Thoracic aorta (tissue), 2 donors: ENCODE measurements around the gene NPBWR2. TPM values are rescaled to one million over a fixed set of nuclear protein-coding genes. Genes with fewer than 3 reads are reported as not detected.

Experiments used
- ATAC-seq: fragments of 150-250 bp; one replicate; pipeline ENCODE4 v1.8.0; 2017; ENCODE audit warnings: low read depth; ENCODE audit not compliant: insufficient number of reproducible peaks, low FRiP score
- DNase-seq: peaks from one replicate; pipeline ENCODE4 v3.0.0-alpha.2; 2020; ENCODE audit warnings: low spot score
- H3K27ac ChIP-seq, 2 donors: fragments of 200-600 bp; sonication (generic); 1 replicate in 1 of 2; 2 replicates in 1 of 2; pipeline ENCODE4 v1.5.1; 2016; ENCODE audit warnings: mild to moderate bottlenecking in 2 of 2, moderate library complexity in 2 of 2
- H3K27me3 ChIP-seq: fragments of 200-600 bp; sonication (generic); replicated peaks from 2 replicates; pipeline ENCODE4 v1.6.0; 2016; ENCODE audit warnings: mild to moderate bottlenecking; ENCODE audit not compliant: insufficient read depth
- H3K36me3 ChIP-seq: fragments of 200-600 bp; sonication (generic); one replicate; pipeline ENCODE4 v1.5.1; 2016
- H3K4me1 ChIP-seq, 2 donors: fragments of 200-600 bp; sonication (generic); 1 replicate in 1 of 2; 2 replicates in 1 of 2; pipeline versions ENCODE4 v1.5.1 to v1.6.0; 2016; ENCODE audit warnings: low read depth in 2 of 2, mild to moderate bottlenecking in 1 of 2; ENCODE audit not compliant: control insufficient read depth in 1 of 2
- H3K4me3 ChIP-seq: fragments of 200-600 bp; sonication (generic); 2 replicates; pipeline ENCODE4 v1.5.1; 2016; ENCODE audit warnings: mild to moderate bottlenecking
- H3K9me3 ChIP-seq: fragments of 200-600 bp; sonication (generic); 2 replicates; pipeline ENCODE4 v1.5.1; 2016
- total RNA-seq, 2 donors: library from RNA; depleted of rRNA; stranded (reverse); fragments of >200 nt; gene quantifications; one replicate each; pipeline versions ENCODE4 v1.1.0 to v1.2.3, GENCODE V29; 2016
- TF ChIP-seq, protein P1 (sequence below): fragments of 200-600 bp; sonication (generic); IDR thresholded peaks from one replicate; pipeline ENCODE4 v1.5.1; 2019; ENCODE audit warnings: antibody characterized with exemption

NPBWR2 gene
- total RNA-seq, 2 donors from 2014 or later: not detected

DNA sequence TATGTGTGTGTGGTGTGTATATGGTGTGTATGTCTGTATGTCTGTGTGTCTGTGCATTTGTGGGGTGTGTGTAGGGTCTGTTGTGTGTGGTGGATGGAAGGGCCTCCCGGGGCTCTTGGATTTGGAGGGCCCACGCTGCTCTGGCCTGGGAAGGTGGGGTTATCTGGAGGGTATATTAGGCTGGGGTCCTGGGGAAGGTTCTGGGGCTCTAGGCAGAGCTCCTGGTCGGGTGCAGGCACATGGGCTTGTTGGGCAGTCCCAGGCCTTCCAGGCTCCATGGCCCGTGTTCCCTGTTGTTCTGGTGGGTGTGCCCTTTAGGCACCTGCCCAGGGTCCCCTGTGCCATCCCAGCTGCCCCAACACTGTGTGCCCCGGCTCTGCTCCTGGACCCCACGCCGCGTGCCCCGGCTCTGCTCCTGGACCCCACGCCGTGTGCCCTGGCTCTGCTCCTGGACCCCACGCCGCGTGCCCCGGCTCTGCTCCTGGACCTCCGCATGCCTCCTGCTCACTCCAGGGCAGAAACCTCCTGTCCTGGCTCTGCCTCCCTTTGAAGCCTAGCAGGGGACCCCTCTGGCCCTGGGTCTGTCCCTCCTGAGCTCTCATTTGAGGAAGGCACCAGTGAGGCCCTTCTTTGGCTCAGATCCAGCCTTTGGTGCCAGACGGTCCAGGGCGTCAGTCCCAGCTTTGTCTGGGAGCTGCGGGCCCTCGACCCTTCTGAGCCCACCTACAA lies 46.7 kb upstream of the NPBWR2 start:
- H3K27me3 ChIP-seq: no peaks in the 10 kb centered on the region
- DNase-seq (no peak), ATAC-seq (no peak)
- no peaks in the 10 kb centered on the region for H3K36me3 ChIP-seq
- TF ChIP-seq, protein P1, sequence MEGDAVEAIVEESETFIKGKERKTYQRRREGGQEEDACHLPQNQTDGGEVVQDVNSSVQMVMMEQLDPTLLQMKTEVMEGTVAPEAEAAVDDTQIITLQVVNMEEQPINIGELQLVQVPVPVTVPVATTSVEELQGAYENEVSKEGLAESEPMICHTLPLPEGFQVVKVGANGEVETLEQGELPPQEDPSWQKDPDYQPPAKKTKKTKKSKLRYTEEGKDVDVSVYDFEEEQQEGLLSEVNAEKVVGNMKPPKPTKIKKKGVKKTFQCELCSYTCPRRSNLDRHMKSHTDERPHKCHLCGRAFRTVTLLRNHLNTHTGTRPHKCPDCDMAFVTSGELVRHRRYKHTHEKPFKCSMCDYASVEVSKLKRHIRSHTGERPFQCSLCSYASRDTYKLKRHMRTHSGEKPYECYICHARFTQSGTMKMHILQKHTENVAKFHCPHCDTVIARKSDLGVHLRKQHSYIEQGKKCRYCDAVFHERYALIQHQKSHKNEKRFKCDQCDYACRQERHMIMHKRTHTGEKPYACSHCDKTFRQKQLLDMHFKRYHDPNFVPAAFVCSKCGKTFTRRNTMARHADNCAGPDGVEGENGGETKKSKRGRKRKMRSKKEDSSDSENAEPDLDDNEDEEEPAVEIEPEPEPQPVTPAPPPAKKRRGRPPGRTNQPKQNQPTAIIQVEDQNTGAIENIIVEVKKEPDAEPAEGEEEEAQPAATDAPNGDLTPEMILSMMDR: no peak
- no peaks in the 10 kb centered on the region for H3K9me3 ChIP-seq
- no peak overlapping the region for H3K4me3 ChIP-seq
- no peaks in the 10 kb centered on the region for H3K4me1 ChIP-seq
- H3K27ac ChIP-seq: no peak overlapping the region

DNA sequence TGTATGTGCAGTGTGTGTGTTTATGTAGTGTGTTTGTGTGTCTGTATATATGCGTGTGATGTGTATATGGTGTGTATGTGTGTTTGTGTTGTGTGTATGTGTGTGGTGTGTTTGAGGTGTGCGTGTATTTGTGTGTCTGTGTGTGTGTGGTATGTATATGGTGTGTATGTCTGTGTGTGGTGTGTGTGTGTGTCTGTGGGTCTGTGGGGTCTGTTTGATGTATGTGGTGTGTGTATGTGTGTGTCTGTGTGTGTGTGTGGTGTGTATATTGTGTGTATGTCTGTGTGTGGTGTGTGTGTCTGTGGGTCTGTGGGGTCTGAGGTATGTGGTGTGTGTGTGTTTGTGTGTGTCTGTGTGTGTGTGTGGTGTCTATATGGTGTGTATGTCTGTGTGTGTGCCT lies 46.0 kb upstream of the NPBWR2 start:
- Histone ChIP-seq H3K4me3 (no peak overlapping the region), H3K27ac (no peak overlapping the region), H3K36me3 (no peaks in the 10 kb centered on the region), H3K4me1 (no peaks in the 10 kb centered on the region), H3K9me3 (no peaks in the 10 kb centered on the region), H3K27me3 (no peaks in the 10 kb centered on the region)
- DNase-seq: no peak
- TF ChIP-seq, protein P1: no peak
- no peak for ATAC-seq

DNA sequence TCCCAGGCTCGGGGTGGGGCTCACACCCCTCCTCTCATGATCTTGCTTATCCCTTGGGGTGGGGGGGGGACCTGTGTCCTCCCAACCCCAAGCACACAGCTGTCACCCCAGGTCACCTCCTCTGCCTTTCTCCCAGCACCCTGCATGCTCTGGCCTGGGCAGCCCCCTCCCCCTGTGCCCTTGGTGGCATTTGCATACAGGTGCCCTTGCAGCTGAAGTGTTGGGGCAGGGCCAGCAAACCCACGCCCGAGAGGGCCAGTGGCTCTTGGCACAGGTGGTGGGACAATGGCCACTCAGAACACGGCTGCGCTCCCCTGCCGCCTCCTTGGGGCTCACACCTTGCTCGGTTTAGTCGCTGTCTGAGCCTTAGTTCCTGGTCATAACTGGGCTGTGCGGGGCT lies 45.5 kb upstream of the NPBWR2 start:
- no peak for ATAC-seq
- TF ChIP-seq, protein P1: no peak
- DNase-seq: no peak
- Histone ChIP-seq H3K4me1 (no peaks in the 10 kb centered on the region), H3K4me3 (no peak overlapping the region), H3K9me3 (no peaks in the 10 kb centered on the region), H3K27me3 (no peaks in the 10 kb centered on the region), H3K27ac (no peak overlapping the region), H3K36me3 (no peaks in the 10 kb centered on the region)

DNA sequence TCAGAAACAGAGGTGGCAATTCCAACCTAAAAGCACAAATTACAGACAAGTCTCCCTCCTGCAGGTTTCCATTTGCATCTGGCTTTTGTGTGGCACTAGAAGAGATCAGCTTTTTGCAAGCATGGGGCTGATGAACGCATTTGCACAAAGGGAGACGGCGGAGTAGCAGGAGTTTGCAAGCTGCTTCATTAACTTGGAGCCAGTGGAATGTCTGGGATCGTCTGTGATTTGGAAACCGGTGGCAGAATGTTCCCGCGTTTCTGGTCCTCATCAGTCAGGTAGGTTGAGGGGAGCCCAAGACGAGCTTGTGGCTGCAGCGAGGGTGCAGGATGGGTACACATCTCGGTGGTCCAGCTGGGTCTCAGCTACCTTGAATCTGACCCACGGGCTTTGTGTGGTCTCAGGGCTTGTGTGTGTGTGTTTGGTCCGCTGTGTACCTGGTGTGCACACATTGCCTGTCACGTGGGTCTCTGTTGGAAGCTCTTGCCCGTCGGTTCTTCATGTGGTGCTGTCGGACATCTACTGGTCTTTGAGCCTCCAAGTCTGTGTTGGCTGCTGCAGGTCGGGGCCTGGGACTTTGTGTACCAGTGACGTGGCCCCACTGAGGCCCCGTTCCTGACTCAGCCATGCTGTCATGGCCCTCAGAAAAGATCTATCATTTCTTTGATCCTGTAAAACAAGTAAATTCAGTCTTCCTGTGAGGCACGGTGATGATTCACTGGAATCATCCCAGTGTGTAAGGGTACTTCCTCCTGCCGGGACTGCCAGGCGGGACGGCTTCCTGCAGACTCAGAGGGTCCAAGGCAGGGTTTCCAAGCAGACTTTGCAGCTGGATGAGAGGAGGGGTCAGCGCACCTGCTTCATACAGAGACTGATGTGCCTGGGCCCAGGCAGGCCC lies 44.5 kb upstream of the NPBWR2 start:
- Histone ChIP-seq H3K4me1 (no peaks in the 10 kb centered on the region), H3K9me3 (no peaks in the 10 kb centered on the region), H3K4me3 (no peak overlapping the region), H3K27ac (no peak overlapping the region), H3K36me3 (no peaks in the 10 kb centered on the region), H3K27me3 (no peaks in the 10 kb centered on the region)
- ATAC-seq (no peak), DNase-seq (no peak)
- TF ChIP-seq, protein P1: no peak
